Ishikawa (cell line): ENCODE data around the gene IRF2BPL.

Source experiments
- CEBPB ChIP-seq: IDR thresholded peaks from 2 replicates; pipeline ENCODE4 v1.6.1; 2012
- CREB1 ChIP-seq: IDR thresholded peaks from 2 replicates; pipeline ENCODE4 v1.6.1; 2012; ENCODE audit warnings: low read depth
- EP300 ChIP-seq: IDR thresholded peaks from 2 replicates; pipeline ENCODE4 v1.6.1; 2012; ENCODE audit warnings: borderline replicate concordance
- RAD21 ChIP-seq: IDR thresholded peaks from 2 replicates; pipeline ENCODE4 v1.6.1; 2012; ENCODE audit warnings: low read depth
- TCF12 ChIP-seq: IDR thresholded peaks from 2 replicates; pipeline ENCODE4 v1.6.1; 2012; ENCODE audit warnings: low read depth
- TEAD4 ChIP-seq: IDR thresholded peaks from 2 replicates; pipeline ENCODE4 v1.6.1; 2012
- ZBTB7A ChIP-seq: IDR thresholded peaks from 2 replicates; pipeline ENCODE4 v1.6.1; 2012; ENCODE audit warnings: low read depth
- TF ChIP-seq, protein P1 (sequence below): IDR thresholded peaks from 2 replicates; pipeline ENCODE4 v1.6.1; 2012
- TF ChIP-seq, protein P2 (sequence below): IDR thresholded peaks from 2 replicates; pipeline ENCODE4 v1.6.1; 2012; ENCODE audit warnings: low read depth, mild to moderate bottlenecking
- TF ChIP-seq, protein P3 (sequence below): IDR thresholded peaks from 2 replicates; pipeline ENCODE4 v1.6.1; 2012

- no peak for TF ChIP-seq ZBTB7A
- no peak for TF ChIP-seq TCF12
- TF ChIP-seq RAD21, result no peak
- no peak for TF ChIP-seq TEAD4
- TF ChIP-seq CREB1, result no peak
- no peak for TF ChIP-seq CEBPB
- TF ChIP-seq, protein P1, sequence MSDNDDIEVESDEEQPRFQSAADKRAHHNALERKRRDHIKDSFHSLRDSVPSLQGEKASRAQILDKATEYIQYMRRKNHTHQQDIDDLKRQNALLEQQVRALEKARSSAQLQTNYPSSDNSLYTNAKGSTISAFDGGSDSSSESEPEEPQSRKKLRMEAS, result no peak
- no peak for TF ChIP-seq EP300
- TF ChIP-seq, protein P2, sequence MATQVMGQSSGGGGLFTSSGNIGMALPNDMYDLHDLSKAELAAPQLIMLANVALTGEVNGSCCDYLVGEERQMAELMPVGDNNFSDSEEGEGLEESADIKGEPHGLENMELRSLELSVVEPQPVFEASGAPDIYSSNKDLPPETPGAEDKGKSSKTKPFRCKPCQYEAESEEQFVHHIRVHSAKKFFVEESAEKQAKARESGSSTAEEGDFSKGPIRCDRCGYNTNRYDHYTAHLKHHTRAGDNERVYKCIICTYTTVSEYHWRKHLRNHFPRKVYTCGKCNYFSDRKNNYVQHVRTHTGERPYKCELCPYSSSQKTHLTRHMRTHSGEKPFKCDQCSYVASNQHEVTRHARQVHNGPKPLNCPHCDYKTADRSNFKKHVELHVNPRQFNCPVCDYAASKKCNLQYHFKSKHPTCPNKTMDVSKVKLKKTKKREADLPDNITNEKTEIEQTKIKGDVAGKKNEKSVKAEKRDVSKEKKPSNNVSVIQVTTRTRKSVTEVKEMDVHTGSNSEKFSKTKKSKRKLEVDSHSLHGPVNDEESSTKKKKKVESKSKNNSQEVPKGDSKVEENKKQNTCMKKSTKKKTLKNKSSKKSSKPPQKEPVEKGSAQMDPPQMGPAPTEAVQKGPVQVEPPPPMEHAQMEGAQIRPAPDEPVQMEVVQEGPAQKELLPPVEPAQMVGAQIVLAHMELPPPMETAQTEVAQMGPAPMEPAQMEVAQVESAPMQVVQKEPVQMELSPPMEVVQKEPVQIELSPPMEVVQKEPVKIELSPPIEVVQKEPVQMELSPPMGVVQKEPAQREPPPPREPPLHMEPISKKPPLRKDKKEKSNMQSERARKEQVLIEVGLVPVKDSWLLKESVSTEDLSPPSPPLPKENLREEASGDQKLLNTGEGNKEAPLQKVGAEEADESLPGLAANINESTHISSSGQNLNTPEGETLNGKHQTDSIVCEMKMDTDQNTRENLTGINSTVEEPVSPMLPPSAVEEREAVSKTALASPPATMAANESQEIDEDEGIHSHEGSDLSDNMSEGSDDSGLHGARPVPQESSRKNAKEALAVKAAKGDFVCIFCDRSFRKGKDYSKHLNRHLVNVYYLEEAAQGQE, result no peak
- TF ChIP-seq, protein P3, sequence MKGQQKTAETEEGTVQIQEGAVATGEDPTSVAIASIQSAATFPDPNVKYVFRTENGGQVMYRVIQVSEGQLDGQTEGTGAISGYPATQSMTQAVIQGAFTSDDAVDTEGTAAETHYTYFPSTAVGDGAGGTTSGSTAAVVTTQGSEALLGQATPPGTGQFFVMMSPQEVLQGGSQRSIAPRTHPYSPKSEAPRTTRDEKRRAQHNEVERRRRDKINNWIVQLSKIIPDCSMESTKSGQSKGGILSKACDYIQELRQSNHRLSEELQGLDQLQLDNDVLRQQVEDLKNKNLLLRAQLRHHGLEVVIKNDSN, result no peak
Measured at GRCh38 chr14:77031759-77032490, 3.4 kb upstream of the IRF2BPL start.
